SK-N-SH (cell line): ENCODE data around the gene CASP8. TPM values are rescaled to one million over a fixed set of nuclear protein-coding genes. Genes with fewer than 3 reads are reported as not detected.

Source experiments
- CTCF ChIA-PET: fragments of 300-600, 350-600 bp; formaldehyde crosslinking; extraction: SDS; loops from one replicate; lab custom pipeline; 2021; lab: Yijun Ruan, JAX
- POLR2A ChIA-PET: fragments of 350-600 bp; sonication (Branson Sonifier 250); formaldehyde crosslinking; extraction: SDS; loops from one replicate; lab custom pipeline; 2020; ENCODE audit warnings: antibody characterized with exemption, inconsistent platforms; lab: Yijun Ruan, JAX
- DNase-seq: peaks from one replicate; pipeline ENCODE4 v3.0.0; 2012
- H2AFZ ChIP-seq: fragments of 200-600 bp; sonication (generic); 2 replicates; pipeline ENCODE4 v1.8.1; 2016; ENCODE audit warnings: antibody characterized with exemption, mild to moderate bottlenecking, low read depth
- H3F3A ChIP-seq: fragments of 200-600 bp; sonication (generic); replicated peaks from 2 replicates; pipeline ENCODE3; 2016; ENCODE audit warnings: antibody characterized with exemption, mild to moderate bottlenecking; ENCODE audit not compliant: insufficient read depth
- H3K27ac ChIP-seq, 2 experiments: fragments of 200-500 bp in 1 of 2; fragments of 200-600 bp in 1 of 2; sonication (Bioruptor generic) in 1 of 2; sonication (generic), shearing (Covaris generic) in 1 of 2; 2 replicates each; pipeline versions ENCODE4 v1.5.1 to v1.6.1; 2014 to 2016; ENCODE audit warnings: low read depth in 2 of 2, inconsistent platforms in 1 of 2, low read length in 1 of 2, mild to moderate bottlenecking in 1 of 2, mixed read lengths in 1 of 2
- H3K27me3 ChIP-seq: fragments of 200-600 bp; sonication (generic), shearing (Covaris generic); 2 replicates; pipeline ENCODE4 v1.6.1; 2016; ENCODE audit warnings: mixed run types; ENCODE audit not compliant: insufficient read depth
- H3K36me3 ChIP-seq, 2 experiments: fragments of 200-500 bp in 1 of 2; fragments of 200-600 bp in 1 of 2; sonication (Bioruptor generic) in 1 of 2; sonication (generic) in 1 of 2; replicated peaks in 1 of 2; 2 replicates each; pipeline versions ENCODE3 to v1.5.1; 2014 to 2016; ENCODE audit warnings: low read length in 1 of 2, mild to moderate bottlenecking in 1 of 2; ENCODE audit not compliant: insufficient read depth in 2 of 2, control insufficient read depth in 1 of 2
- H3K4me1 ChIP-seq, 2 experiments: fragments of 200-500 bp in 1 of 2; fragments of 200-600 bp in 1 of 2; sonication (Bioruptor generic) in 1 of 2; sonication (generic), shearing (Covaris generic) in 1 of 2; 2 replicates each; pipeline versions ENCODE4 v1.5.1 to v1.6.1; 2014 to 2016; ENCODE audit warnings: low read depth in 1 of 2, low read length in 1 of 2, mixed run types in 1 of 2; ENCODE audit not compliant: insufficient read depth in 2 of 2, control insufficient read depth in 1 of 2
- H3K4me2 ChIP-seq: fragments of 200-600 bp; sonication (generic), shearing (Covaris generic); 2 replicates; pipeline ENCODE4 v1.6.1; 2017; ENCODE audit warnings: mixed run types
- H3K4me3 ChIP-seq, 2 experiments: fragments of 200-500 bp in 1 of 2; fragments of 200-600 bp in 1 of 2; sonication (Bioruptor generic) in 1 of 2; sonication (generic), shearing (Covaris generic) in 1 of 2; 2 replicates each; pipeline versions ENCODE4 v1.5.1 to v1.8.1; 2014 to 2016; ENCODE audit warnings: low read depth in 2 of 2, inconsistent platforms in 1 of 2, low read length in 1 of 2, mild to moderate bottlenecking in 1 of 2, mixed read lengths in 1 of 2, moderate library complexity in 1 of 2
- H3K79me2 ChIP-seq: fragments of 200-600 bp; sonication (generic); 2 replicates; pipeline ENCODE4 v1.8.1; 2017; ENCODE audit warnings: mild to moderate bottlenecking; ENCODE audit not compliant: insufficient read depth
- H3K9ac ChIP-seq: fragments of 200-600 bp; sonication (generic); 2 replicates; pipeline ENCODE4 v1.6.1; 2017; ENCODE audit warnings: mixed run types
- H3K9me2 ChIP-seq: fragments of 200-600 bp; sonication (generic); 2 replicates; pipeline ENCODE4 v1.6.1; 2017; ENCODE audit warnings: mixed run types
- H3K9me3 ChIP-seq: fragments of 200-600 bp; sonication (generic); 2 replicates; pipeline ENCODE4 v1.6.1; 2017; ENCODE audit warnings: mixed run types, mild to moderate bottlenecking, moderate library complexity
- H4K20me1 ChIP-seq: fragments of 200-600 bp; sonication (generic); 2 replicates; pipeline ENCODE4 v1.6.1; 2017; ENCODE audit warnings: mild to moderate bottlenecking, mixed run types; ENCODE audit not compliant: insufficient read depth
- CTCF ChIP-seq: fragments of 200-600 bp; sonication (generic); IDR thresholded peaks from 2 replicates; pipeline ENCODE4 v1.6.1; 2017; ENCODE audit warnings: antibody characterized with exemption, mild to moderate bottlenecking, moderate library complexity
- ELF1 ChIP-seq: IDR thresholded peaks from 2 replicates; pipeline ENCODE4 v1.4.0; 2012
- EP300 ChIP-seq, 2 experiments: IDR thresholded peaks; 2 replicates each; pipeline versions ENCODE4 v1.4.0 to v1.6.1; 2012; ENCODE audit warnings: borderline replicate concordance in 1 of 2, low read depth in 1 of 2, low read length in 1 of 2
- FOSL2 ChIP-seq: IDR thresholded peaks from 2 replicates; pipeline ENCODE4 v1.4.0; 2012; ENCODE audit warnings: low read depth, mild to moderate bottlenecking, moderate library complexity, borderline replicate concordance
- FOXM1 ChIP-seq: IDR thresholded peaks from 2 replicates; pipeline ENCODE4 v1.4.0; 2012; ENCODE audit warnings: low read depth, mild to moderate bottlenecking
- GABPA ChIP-seq: IDR thresholded peaks from 2 replicates; pipeline ENCODE4 v1.4.0; 2012; ENCODE audit warnings: low read depth, mild to moderate bottlenecking
- GATA2 ChIP-seq: sonication (generic); formaldehyde crosslinking; IDR thresholded peaks from 2 replicates; pipeline ENCODE4 v1.5.0; 2020; ENCODE audit warnings: mild to moderate bottlenecking, missing genetic modification reagents
- IRF3 ChIP-seq: fragments of 150-350 bp; IDR thresholded peaks from 2 replicates; pipeline ENCODE4 v1.6.1; 2016; ENCODE audit warnings: mild to moderate bottlenecking, low read depth, low read length
- JUND ChIP-seq: IDR thresholded peaks from 2 replicates; pipeline ENCODE4 v1.4.0; 2012
- NRF1 ChIP-seq: IDR thresholded peaks from 2 replicates; pipeline ENCODE4 v1.6.1; 2012; ENCODE audit warnings: low read depth, mild to moderate bottlenecking, low read length
- PBX3 ChIP-seq: IDR thresholded peaks from 2 replicates; pipeline ENCODE4; 2012
- RFX5 ChIP-seq: IDR thresholded peaks from 2 replicates; pipeline ENCODE4 v1.6.1; 2012; ENCODE audit warnings: mild to moderate bottlenecking, improper control_type of control experiment, low read length
- TAF1 ChIP-seq: IDR thresholded peaks from 2 replicates; pipeline ENCODE4 v1.6.1; 2012; ENCODE audit warnings: low read depth, mild to moderate bottlenecking, low read length, moderate library complexity, borderline replicate concordance
- YY1 ChIP-seq: IDR thresholded peaks from 2 replicates; pipeline ENCODE4 v1.4.0; 2012; ENCODE audit warnings: low read depth, mild to moderate bottlenecking
- ZBTB33 ChIP-seq: IDR thresholded peaks from 2 replicates; pipeline ENCODE4 v1.4.0; 2012; ENCODE audit warnings: low read depth, borderline replicate concordance
- WGBS: methylation state at CpG from one replicate; pipeline ENCODE4 v1.1.6; 2017; ENCODE audit warnings: low lambda C conversion rate; 5-methylcytosine and 5-hydroxymethylcytosine counted together
- polyA plus RNA-seq, 3 experiments: library from polyadenylated mRNA; depleted of rRNA; stranded (reverse); fragments of >200 nt; gene quantifications; 2 replicates each; pipeline ENCODE4 v1.2.3, GENCODE V29; 2012

CASP8 gene
- polyA plus RNA-seq, 1 of the 3 experiments (the other 2 are of a cell fraction), result 13.1 TPM

- Histone ChIP-seq H2AFZ (no peak overlapping the region), H3K9me3 (no peaks in the 10 kb centered on the region), H3K27ac (no peak overlapping the region), H3K4me1 (peaks cover 0 to 9% of the 10 kb centered on the region in 2 experiments; a peak in 1 of 4 replicates), H3K27me3 (no peaks in the 10 kb centered on the region), H3K36me3 (no peaks in the 10 kb centered on the region), H3K4me3 (no peak overlapping the region), H3K4me2 (no peak overlapping the region), H3F3A (no peaks in the 10 kb centered on the region), H4K20me1 (no peaks in the 10 kb centered on the region), H3K9me2 (no peaks in the 10 kb centered on the region), H3K79me2 (no peaks in the 10 kb centered on the region), H3K9ac (no peak overlapping the region)
- POLR2A ChIA-PET, result no interaction called here
- CTCF ChIA-PET, result no interaction called here
- TF ChIP-seq ZBTB33, result no peak
- no peak for TF ChIP-seq GATA2 (CRISPR knock-in tag)
- no peak for DNase-seq
- 94% methylated on average over 4 of the region's 4 CpGs for WGBS
Observed at GRCh38 chr2:201215963-201216362, 44.4 kb upstream of the CASP8 start.

- H3K4me2 ChIP-seq, result no peak overlapping the region
- H3K9me3 ChIP-seq, result no peaks in the 10 kb centered on the region
- 100% methylated on average over 1 of the region's 1 CpG for WGBS
- no peak overlapping the region for H3K27ac ChIP-seq
- H3K27me3 ChIP-seq, result no peaks in the 10 kb centered on the region
- no peak overlapping the region for H2AFZ ChIP-seq
- no peak for TF ChIP-seq YY1
- TF ChIP-seq, all 33 proteins: peak for 0
- H3K4me1 ChIP-seq, result peaks cover 0 to 9% of the 10 kb centered on the region in 2 experiments; a peak in 1 of 4 replicates
- CTCF ChIA-PET, result no interaction called here
- H4K20me1 ChIP-seq, result no peaks in the 10 kb centered on the region
- H3K36me3 ChIP-seq, result no peaks in the 10 kb centered on the region
- H3K9me2 ChIP-seq, result no peaks in the 10 kb centered on the region
- H3F3A ChIP-seq, result no peaks in the 10 kb centered on the region
- POLR2A ChIA-PET, result no interaction called here
- H3K9ac ChIP-seq, result no peak overlapping the region
- H3K4me3 ChIP-seq, result no peak overlapping the region
- H3K79me2 ChIP-seq, result no peaks in the 10 kb centered on the region
- no peak for DNase-seq
Observed at GRCh38 chr2:201216918-201217317, 43.4 kb upstream of the CASP8 start.

GRCh38 chr2:201218780-201219179 is 41.6 kb upstream of the CASP8 start:
- no peak for DNase-seq
- CTCF ChIA-PET, result interaction anchor here (1.3 to 1.5 kb wide), 2 partner anchors 11 to 13 kb away, joined by 4 to 7 read pairs; no protein-coding TSS in a partner anchor
- TF ChIP-seq FOSL2, result no peak
- TF ChIP-seq JUND, result no peak
- no peak for TF ChIP-seq TAF1
- no peak for TF ChIP-seq NRF1
- no peak for TF ChIP-seq RFX5
- no peak for TF ChIP-seq YY1
- no peak for TF ChIP-seq PBX3
- no peak for TF ChIP-seq GABPA
- TF ChIP-seq IRF3, result no peak
- no peak for TF ChIP-seq FOXM1
- TF ChIP-seq EP300 (IDR thresholded peaks at IDR 0.05; ENCODE audit: borderline replicate concordance in 1 of 2, low read depth in 1 of 2, low read length in 1 of 2), result no peak
- no peak for TF ChIP-seq CTCF
- TF ChIP-seq ELF1, result no peak

More at GRCh38 chr2:201218780-201219179, 41.6 kb upstream of the CASP8 start:
- no peaks in the 10 kb centered on the region for H3K9me3 ChIP-seq
- H3K27ac ChIP-seq, result no peak overlapping the region
- POLR2A ChIA-PET, result no interaction called here
- H2AFZ ChIP-seq, result no peak overlapping the region
- H4K20me1 ChIP-seq, result no peaks in the 10 kb centered on the region
- H3K4me1 ChIP-seq, result peaks cover 0 to 9% of the 10 kb centered on the region in 2 experiments; a peak in 1 of 4 replicates
- no peaks in the 10 kb centered on the region for H3K36me3 ChIP-seq
- H3K9me2 ChIP-seq, result no peaks in the 10 kb centered on the region
- WGBS, result 89% methylated on average over 6 of the region's 6 CpGs
- H3K9ac ChIP-seq, result no peak overlapping the region
- H3K4me3 ChIP-seq, result no peak overlapping the region
- H3K27me3 ChIP-seq, result no peaks in the 10 kb centered on the region
- H3F3A ChIP-seq, result no peaks in the 10 kb centered on the region
- no peaks in the 10 kb centered on the region for H3K79me2 ChIP-seq
- H3K4me2 ChIP-seq, result no peak overlapping the region
